ENCODE measurements around the gene LMNTD1.
"Not testable (repeated sequence)": the region's sequence is repeated elsewhere in the genome, so short reads cannot be mapped to it uniquely, and the experiment has no call there.

The LMNTD1 gene

DNA sequence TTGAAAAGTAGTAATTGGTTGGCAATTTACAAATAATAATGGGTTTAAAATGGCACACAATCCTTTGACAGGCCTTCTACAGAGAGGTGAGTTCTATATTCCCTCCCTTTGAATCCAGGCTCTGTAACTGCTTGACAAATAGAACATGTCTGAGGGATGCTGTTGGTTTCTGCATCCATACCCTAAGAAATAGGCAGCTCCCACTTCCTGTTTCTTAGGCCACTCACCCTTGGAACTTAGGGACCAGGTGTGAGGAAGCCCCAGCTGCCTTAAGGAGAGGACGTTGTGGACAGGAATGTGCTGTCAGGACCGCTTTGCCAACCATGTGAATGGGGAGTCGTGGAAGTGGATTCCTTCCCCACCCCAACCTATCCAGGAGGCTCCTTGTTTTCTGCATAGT is 59.4 kb downstream of the LMNTD1 start:
- no peak for DNase-seq (ENCODE audit: extremely low read depth in 1 of 2, low read depth in 1 of 2)

DNA sequence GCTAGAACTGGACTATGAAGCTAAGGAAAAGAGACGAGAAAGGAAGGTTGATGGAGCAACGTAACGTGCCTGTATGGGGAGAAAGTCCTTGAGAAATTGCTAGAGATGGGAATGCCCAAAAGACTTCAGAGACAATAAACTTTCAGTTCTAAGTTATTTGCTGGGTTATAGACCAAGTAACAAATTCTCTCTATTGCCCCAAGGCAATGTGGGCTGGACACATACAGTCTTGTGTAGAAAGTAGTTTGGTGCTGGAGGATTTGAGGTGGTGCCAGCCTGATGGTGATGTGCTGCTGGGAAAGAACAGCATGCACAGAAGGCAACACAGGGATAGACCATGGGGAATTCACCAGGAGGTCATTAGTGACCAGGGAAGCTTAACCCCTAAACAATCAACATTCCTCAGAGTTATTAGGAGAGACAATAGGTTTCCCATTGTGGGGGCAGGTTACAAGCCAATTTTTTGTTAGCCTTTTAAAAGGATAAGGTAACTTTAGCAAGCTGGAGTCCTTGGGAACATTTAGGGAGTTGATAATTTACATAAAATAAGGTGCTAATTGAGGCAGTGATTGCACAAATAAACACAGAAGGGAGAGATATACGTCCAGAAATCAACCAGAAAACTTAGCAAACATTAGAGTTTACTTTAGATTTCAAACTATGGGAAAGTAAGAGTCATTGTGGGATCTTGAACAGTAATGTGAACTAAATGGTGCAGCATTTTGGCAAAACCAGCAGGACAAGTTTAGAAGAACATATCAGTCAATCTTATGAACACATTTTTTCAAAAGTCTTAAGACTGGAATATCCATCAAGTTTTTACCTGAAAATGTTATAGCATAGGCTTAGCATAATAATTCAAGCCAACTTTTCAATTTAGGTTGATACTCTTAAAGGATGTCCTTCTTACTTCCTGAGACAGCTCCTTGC is 61.4 kb downstream of the LMNTD1 start:
- no peak for DNase-seq (ENCODE audit: extremely low read depth in 1 of 2, low read depth in 1 of 2)

DNA sequence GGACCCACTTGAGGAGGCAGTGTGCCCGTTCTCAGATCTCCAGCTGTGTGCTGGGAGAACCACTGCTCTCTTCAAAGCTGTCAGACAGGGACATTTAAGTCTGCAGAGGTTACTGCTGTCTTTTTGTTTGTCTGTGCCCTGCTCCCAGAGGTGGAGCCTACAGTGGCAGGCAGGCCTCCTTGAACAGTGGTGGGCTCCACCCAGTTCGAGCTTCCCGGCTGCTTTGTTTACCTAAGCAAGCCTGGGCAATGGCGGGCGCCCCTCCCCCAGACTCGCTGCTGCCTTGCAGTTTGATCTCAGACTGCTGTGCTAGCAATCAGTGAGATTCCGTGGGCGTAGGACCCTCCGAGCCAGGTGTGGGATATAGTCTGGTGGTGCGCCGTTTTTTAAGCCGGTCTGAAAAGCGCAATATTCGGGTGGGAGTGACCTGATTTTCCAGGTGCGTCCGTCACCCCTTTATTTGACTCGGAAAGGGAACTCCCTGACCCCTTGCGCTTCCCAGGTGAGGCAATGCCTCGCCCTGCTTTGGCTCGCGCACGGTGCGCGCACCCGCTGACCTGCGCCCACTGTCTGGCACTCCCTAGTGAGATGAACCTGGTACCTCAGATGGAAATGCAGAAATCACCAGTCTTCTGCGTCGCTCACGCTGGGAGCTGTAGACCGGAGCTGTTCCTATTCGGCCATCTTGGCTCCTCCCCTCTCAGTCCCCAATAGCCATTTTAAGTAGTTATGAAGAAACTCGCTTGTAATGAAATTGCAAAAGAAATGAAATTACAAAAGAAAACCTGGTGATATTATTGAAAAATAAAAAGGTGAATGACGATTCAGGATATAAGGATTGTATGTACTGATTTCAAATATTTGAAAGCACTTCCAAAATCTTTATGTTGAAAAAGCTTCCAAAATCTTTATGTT is 63.9 kb downstream of the LMNTD1 start:
- DNase-seq (ENCODE audit: extremely low read depth in 1 of 2, low read depth in 1 of 2), result not testable (repeated sequence)

DNA sequence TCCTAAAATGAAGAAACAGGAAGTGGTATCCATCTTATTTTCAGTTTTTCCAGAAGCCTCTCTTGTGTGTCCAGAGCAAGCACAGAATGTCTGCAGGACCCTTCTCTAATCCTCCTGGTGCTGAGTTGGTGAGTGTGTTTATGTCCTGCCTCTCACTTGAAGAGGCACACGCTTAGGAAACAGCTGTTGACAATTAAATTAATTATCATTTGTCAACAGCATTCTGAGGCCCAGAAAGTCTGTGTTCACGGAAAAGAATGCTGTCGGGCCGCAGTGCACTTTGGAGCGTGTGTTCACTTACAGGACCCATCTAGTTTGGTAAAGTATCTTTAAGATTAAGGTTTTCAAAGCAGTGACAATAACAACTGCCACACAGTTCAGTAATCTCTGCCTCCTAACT is 70.5 kb downstream of the LMNTD1 start:
- no peak for DNase-seq (ENCODE audit: extremely low read depth in 1 of 2, low read depth in 1 of 2)

DNA sequence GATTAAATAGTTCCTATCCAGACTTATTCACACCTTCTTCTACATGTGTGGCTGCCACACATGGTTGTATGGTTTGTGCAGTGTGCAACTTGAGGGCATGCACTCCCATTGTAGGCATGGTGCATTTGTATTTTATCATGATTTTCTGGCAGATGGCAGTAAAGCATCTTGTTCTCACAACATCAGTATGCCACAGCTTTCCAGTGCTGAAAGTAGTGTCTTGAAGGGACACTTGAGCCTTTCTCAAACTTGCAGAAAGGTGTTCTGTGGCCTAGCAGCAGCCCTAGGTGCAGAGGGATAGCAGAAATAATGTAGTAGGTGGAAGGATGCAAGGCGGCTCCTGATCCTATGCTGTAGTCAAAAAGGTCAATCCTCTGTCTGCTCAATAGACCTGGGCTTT is 72.9 kb downstream of the LMNTD1 start:
- no peak for DNase-seq (ENCODE audit: extremely low read depth in 1 of 2, low read depth in 1 of 2)

DNA sequence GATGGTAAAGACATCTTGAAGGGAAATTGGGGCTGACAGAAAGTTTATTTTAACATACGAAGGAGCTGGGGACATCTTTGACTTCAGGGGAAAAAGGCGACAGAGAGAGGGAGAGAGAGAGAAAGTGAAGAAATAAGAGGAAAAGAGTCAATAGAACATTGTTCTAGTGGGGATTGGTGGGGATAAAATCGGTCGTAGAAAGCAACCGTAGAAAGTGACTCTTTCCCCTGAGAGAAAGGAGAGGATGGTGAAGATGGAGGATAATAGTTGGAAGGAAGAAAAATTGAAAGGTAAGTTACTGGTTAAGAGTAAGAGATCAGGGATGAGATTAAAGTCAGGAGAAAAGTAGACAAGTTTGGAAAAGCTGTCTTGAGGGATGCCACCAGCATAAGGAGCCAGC is 75.9 kb downstream of the LMNTD1 start:
- DNase-seq (ENCODE audit: extremely low read depth in 1 of 2, low read depth in 1 of 2), result no peak

DNA sequence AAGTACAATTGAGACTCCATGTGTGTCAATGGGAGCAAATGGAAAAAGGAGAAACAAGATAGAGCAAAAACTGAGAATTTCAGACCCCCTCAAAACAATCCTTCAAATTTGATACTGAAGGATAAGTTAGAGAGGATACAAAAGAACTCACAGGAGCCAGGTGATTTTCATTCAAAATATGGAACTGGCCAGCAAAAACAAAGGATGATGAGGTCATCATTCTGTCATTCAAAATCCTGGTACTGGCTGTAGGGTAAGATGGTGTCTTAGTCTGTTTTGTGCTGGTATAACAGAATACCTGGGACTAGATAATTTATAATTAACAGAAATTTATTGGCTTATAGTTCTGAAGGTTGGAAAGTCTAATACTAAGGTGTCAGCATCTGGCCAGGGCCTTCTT is 80.6 kb downstream of the LMNTD1 start:
- no peak for DNase-seq (ENCODE audit: extremely low read depth in 1 of 2, low read depth in 1 of 2)

DNA sequence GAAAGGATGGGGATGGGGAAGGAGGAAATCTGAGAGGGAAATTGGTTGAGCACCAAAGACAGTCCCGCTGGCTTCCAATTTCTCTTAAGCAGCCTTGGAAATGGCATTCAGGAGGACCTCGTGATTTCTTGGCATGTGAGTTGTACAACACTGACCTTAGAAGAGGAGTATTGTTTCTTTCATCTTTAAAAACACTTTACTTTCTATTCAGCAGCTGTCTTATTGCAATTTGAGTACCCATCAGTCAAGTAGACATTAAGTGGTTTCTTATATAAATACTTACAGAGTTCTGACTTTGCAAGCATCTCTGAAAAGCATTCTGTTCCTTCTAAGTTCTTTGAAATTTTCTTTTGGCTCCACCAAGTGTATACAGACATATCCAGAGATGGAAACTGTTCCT is 83.2 kb downstream of the LMNTD1 start:
- DNase-seq (ENCODE audit: extremely low read depth in 1 of 2, low read depth in 1 of 2), result no peak

DNA sequence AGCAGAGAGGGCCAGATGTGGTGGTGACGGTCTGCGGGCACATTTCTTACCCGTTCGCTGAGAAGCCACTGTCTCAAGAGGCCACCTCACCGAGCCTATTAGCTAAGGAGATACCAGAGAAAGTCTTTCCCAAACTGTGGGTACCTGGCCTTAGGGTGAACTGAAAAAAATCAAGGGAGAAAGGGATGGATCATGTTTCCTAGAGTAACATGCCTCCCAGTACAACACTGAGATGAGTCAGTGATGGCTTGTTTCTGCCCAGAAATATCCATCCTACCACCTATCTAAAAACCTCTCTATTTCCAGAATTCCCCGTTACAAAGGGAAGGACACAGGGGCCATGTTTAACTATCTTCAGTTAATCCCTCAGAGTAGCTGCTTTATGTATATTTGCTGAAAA is 83.7 kb downstream of the LMNTD1 start:
- DNase-seq (ENCODE audit: extremely low read depth in 1 of 2, low read depth in 1 of 2), result no peak

DNA sequence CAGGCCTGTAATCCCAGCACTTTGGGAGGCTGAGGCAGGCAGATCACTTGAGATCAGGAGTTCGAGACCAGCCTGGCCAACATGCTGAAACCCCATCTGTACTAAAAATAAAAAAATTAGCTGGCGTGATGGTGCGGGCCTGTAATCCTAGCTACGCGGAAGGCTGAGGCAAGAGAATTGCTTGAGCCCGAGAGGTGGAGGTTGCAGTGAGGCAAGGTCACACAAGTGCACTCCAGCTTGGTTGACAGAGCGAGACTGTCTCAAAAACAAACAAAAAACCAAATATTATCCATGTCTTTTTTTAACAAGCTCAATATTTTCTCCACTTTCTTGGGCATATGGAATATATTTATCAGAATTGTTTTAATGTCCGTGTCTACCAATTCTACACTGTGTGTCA is 89.6 kb downstream of the LMNTD1 start:
- no peak for DNase-seq (ENCODE audit: extremely low read depth in 1 of 2, low read depth in 1 of 2)

DNA sequence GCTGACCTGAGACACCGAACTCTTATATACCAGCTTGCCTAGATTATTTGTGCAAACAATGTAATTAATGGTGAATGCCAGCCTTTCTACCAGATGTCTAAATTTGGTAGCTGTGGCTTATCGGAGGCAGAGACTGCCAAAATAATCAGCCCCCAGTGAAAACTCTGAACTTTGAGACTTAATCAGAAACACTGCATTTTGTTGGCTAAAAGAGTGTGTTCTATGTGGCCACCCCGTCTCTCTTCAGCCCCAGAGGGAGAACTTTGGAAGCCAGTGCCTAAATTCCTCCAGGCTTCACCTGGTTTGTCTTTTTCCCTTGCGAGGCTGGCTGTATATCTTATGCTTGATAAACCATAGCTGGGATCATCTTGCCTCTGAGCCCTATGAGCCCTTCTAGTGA is 90.1 kb downstream of the LMNTD1 start:
- DNase-seq (ENCODE audit: extremely low read depth in 1 of 2, low read depth in 1 of 2), result no peak

DNA sequence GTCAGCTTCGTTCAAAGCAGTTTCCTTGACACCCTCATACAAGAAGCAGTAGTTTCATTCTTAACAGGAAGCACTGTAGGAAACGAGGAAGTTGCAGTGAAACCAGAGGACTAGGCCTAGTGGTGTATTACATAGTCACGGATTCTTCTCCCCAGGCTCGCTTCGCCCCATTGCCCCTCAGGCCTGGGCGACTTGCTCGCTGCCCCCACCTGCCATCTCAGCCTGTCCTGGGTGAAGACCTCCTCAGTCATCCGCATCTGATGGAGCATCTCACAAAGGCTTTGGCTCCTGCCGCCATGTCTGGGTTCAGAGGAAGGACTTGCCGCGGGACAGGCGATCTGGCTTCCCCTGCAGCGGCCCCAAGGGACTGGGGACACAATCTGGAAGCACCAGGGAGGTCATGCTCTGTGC is 93.5 kb downstream of the LMNTD1 start:
- DNase-seq (ENCODE audit: extremely low read depth in 1 of 2, low read depth in 1 of 2), result no peak

DNA sequence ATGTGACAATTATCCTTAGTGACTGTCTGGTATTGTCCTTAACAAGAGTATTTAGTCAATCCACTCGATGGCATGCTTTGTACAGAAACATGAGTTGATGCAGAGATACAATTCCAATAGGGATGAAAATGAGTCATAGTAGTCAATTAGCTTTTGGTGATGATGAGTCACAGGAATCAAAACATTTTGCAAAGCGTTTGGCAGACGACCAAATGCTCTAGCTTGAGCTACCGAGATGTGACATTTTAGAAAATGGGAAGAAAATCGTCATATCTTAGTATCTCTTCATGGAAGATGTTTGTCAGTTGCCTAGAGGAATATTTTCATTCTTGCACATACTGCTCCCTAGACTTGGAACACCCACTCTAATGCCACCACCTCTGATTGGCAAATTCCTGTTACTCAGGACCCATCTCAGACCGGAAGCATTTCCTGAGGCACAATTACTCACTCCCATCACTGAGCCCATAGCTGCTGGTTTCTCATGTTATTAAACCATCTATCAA is 95.0 kb downstream of the LMNTD1 start:
- no peak for DNase-seq (ENCODE audit: extremely low read depth in 1 of 2, low read depth in 1 of 2)

DNA sequence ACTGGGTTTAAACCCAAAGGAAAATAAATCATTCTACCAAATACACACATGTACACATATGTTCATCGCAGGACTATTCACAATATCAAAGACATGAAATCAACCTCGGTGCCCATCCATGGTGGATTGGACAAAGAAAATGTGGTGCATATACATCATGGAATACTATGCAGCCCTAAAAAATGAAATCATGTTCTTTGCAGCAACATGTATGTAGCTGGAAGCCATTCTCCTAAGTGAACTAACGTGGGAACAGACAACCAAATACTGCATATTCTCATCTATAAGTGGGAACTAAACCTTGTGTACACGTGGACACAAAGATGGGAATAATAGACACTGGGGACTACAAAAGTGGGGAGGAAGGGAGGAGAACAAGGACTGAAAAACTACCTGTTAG is 96.6 kb downstream of the LMNTD1 start:
- DNase-seq (ENCODE audit: extremely low read depth in 1 of 2, low read depth in 1 of 2), result no peak

DNA sequence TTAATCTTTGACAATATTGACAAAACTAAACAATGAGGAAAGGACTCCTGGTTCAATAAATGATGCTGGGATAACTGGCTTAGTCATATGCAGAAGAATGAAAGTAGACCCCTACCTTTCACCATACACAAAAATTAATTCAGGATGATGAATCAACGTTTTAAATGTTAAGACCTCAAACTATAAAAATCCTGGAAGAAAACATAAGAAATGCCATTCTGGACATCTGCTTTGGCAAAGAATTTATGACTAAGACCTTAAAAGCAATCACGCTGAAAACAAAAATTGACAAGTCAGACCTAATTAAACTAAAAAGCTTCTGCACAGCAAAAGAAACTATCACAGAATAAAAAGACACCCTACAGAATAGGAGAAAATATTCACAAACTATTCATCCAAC is 97.4 kb downstream of the LMNTD1 start:
- no peak for DNase-seq (ENCODE audit: extremely low read depth in 1 of 2, low read depth in 1 of 2)

DNA sequence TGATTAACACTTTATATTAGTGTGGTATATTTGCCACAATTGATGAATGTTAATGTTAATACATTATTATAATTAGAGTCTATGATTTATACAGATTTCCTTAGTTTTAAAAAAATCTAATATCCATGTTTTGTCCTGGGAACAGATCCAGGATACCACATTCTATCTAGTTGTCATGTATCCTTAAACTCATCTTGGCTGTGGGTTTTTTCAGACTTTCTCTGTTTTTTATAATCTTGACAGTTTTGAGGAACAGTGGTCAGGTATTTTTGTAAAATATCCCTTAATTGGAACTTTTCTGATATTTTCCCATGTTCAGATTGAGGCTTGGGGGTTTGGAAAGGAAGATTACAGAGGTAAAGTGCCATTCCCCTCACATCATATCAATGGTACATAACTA is 104.1 kb downstream of the LMNTD1 start:
- DNase-seq (ENCODE audit: extremely low read depth in 1 of 2, low read depth in 1 of 2), result no peak

DNA sequence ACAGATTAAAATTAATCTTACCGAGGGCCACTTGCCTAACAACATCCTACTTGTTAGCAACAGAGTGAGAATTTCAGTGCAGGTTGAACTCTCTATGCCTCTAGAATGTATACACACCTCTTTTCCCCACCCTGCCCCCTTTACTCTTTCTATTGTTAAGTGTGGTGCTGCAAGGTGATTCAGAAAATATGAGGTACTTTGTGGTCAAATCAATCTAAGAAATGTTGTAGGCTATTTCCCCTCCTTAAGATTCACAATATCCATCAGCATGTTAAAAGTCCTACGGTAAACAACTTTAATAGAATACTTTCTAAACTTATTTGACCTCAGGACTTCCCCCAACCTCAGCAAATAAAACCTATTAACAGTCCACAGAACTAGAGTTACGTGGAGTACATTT is 106.0 kb downstream of the LMNTD1 start:
- DNase-seq (ENCODE audit: extremely low read depth in 1 of 2, low read depth in 1 of 2), result no peak

DNA sequence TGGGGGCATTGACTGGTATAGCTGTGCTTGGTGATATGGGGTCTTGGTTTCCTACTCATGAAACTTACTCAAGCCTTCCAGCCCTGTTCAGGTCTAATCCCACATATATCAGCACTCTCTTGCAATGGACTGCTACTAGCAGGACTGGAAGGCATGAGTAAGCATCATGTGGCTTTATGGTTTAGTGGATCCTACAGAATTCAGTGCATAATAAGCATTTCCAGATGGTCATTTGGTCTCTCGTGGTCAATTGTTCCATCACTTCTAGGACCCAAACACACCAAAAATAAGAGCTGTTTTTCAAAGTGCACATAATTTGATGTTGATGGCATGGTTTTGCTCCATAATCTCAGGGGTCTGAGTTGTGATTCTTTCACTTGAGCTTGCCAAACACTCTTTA is 114.4 kb downstream of the LMNTD1 start:
- no peak for DNase-seq (ENCODE audit: extremely low read depth in 1 of 2, low read depth in 1 of 2)

DNA sequence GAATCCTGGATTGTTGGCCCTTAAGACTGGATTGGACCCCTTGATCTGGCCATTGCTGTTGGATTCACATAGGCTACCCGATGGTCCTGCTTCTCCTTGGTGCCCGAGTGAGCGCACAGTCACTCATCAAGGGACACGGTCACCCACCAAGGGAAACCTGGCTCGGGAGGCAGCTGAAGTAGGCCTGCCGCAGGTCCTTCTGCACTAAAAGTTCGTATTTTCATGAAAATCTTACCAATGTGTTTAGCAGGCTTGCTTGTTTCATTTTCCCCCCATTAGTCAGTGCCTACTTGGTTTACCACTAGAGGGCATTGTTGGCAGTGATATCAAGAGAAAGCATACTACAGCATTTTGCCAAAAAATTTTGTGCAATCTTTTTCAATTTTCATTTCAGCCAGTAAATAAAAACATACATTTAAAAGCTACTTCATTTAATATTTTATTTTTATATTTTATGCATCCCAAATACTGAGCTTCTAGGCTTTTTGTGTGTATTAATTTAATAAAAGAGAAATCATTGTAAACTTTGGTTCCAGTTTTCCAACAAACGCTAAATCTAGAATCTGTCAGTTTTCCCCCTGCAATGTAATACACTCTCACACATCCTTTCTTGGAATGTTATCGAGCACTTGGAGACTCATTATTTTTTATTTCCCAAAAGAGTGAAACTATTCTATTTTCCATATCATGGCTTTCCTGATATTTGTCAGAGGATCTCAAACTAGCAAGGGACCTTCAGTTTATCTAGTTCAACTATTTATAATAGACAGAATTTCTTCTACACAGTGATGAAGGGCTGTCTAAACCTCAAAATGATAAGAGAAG is 116.7 kb downstream of the LMNTD1 start:
- no peak for DNase-seq (ENCODE audit: extremely low read depth in 1 of 2, low read depth in 1 of 2)

DNA sequence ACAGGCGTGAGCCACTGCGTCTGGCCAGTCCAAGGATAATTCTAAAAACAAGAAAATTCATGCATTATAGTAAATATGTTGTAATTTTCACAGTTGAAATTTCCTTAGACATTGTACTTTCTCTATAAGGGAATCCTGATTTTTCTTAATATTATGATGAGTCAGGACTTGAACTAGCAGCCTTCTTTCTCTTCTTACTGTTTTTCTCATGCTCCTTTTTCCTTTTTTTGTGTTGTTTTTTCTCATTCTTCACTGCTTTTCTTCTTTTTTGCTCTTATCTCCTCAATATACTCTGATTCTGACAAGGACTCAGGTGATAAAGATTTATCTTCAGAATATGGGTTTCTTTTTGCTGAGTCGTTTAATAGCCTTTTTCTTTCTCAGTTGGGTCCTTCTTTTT is 117.7 kb downstream of the LMNTD1 start:
- no peak for DNase-seq (ENCODE audit: extremely low read depth in 1 of 2, low read depth in 1 of 2)

DNA sequence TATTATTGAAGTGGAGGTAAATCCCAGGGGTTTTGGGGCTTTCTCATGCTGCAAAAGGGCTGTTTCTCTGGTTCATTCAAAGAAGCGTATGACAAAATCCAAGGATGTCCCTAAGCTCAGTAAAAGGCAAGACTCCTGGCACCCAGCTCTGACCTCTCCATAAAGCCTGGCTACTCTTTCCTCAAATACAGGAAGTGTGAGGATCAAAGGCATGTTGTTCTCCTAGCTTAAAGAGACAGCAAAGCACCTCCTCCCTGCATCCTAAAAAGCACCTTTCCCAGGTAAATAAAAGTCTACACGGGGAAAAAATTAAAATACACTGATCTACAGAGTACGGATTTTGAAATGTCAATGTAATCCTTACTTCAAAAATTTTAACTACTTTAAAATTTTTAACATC is 118.6 kb downstream of the LMNTD1 start:
- no peak for DNase-seq (ENCODE audit: extremely low read depth in 1 of 2, low read depth in 1 of 2)

Measured in stimulated activated CD8-positive, alpha-beta memory T cell treated with anti-CD3 and anti-CD28 coated beads, Interleukin-7, amount 100 ng/mL, for 48 hours (primary cell).